HG03575 (cell line): Measurements from ENCODE around the gene ACTN4.
"Not testable (repeated sequence)": the region's sequence is repeated elsewhere in the genome, so short reads cannot be mapped to it uniquely, and the experiment has no call there.

ENCODE experiments used
- ATAC-seq: cut with Tn5 transposase; IDR thresholded peaks from one replicate; pipeline ENCODE4 v1.9.1; 2021; ENCODE audit not compliant: unreplicated experiment, insufficient number of reproducible peaks, low FRiP score; ENCODE audit errors: extremely low read depth

The ACTN4 gene

DNA sequence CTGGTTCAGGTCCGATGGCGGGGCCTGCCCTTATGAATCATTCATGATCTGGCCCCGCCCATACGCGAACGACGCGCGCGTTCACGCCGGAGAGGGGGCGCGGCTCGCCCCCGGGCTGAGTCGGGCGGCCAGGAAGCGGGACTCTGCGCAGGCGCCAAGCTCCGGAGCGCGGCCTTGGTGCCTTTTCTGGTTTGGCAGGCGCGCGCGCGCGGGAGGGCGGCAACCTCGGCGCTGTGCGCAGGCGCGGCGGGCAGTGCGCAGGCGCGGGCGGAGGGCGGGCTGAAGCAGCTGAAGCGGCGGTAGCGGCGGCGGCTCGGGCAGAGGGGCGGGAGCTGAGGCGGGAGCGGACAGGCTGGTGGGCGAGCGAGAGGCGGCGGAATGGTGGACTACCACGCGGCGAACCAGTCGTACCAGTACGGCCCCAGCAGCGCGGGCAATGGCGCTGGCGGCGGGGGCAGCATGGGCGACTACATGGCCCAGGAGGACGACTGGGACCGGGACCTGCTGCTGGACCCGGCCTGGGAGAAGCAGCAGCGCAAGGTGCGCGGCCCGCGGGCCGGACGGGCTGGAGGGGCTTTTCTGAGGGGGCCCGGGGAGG lies at the start of gene ACTN4:
TSS of gene ACTN4 (plus strand) at position 282 of the 598 bp plus-strand sequence. CDS start at position 379, 97 bp downstream.
- ATAC-seq = no peak

DNA sequence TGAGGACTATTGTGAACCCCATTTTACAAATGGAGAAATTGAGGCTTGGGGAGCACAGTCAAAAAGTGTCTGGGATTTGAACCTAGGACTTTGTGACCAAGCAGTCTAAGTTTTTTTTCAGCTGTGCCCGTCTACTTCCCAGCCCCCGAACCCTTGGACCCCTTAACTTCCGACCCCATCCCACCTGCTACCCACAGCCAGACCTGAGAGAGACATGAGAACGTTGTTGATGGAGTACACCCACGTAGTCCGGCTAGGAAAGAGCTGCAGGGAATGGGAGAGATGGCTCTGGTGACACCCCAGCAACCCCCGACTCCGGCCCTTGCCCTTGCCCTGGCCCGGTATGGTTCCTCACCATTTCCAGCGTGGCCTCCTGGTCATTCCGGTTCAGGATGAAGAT lies 47.7 kb upstream of the ACTN4 start:
- no peak for ATAC-seq

DNA sequence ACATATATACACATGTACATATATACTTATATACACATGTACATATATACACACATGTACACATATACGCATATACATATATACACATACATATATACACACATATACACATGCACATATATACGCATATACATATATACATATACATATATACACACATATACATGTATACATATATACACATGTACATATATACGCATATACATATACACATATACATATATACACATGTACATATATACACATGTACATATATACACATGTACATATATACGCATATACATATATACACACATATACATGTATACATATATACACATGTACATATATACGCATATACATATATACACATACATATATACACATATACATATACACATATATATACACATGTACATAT lies 44.6 kb upstream of the ACTN4 start:
- ATAC-seq = not testable (repeated sequence)

DNA sequence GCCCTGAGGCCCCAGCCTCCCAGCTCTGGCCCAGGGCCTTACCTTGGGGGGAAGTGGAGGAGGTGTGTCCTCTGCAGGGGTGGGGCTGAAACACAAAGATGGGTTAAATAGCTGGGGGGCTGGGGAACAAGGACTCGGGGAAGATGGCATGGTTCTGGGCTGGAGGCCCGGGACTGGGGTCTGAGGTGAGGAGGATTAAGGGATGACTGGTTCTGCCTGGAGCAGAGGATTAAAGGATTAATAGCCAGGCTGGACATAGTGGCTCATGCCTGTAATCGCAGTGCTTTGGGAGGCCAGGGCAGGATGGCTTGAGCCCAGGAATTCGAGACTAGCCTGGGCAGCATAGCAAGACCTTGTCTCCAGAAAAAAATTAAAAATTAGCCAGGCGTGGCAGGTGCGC lies 41.3 kb upstream of the ACTN4 start:
- ATAC-seq = no peak

DNA sequence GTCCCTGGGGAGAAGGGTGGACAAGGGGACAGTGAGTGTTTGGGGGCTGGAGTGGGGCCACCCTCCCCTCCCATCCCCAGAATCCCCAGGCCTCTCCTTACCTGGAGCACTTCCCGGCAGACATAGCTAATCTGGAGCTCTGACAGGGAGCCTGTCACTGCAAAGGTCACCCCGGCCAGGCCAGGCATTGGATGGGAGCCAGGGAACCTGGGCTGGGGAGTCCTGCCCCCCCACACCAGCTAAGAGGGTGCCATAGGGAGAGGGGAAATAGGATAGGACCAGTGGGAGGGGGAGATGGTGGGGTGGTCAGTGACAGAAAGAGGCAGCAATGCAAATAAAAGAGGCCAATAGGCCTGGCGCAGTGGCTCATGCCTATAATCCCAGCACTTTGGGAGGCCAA lies 33.2 kb upstream of the ACTN4 start:
- ATAC-seq = no peak

DNA sequence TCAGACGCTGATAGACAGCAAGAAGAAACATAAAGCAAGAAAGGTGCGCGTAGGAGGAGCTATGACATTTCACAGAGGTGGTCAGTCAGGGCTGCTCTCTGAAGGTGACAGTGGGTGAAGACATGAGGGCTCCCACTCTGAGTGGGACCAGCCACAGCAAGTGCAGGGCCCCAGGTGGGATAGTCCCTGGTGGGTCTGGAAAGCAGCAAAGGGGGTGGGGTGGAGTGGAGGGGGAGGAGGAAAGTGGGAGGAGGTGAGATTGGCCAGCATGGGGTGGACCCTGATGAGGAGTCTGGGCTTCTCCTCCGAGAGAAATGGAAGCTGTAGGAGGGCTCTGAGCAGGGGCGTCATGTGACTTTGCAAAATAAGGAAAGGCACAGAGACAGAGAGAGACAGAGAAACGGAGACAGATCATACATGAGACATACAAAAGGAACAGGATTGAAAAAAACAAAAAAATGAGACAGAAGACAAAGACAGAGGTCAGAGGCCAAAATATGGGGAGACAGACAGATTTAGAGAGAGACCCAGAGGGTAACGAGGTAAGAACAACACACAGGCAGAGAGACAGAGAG lies 32.4 kb upstream of the ACTN4 start:
- ATAC-seq = no peak

DNA sequence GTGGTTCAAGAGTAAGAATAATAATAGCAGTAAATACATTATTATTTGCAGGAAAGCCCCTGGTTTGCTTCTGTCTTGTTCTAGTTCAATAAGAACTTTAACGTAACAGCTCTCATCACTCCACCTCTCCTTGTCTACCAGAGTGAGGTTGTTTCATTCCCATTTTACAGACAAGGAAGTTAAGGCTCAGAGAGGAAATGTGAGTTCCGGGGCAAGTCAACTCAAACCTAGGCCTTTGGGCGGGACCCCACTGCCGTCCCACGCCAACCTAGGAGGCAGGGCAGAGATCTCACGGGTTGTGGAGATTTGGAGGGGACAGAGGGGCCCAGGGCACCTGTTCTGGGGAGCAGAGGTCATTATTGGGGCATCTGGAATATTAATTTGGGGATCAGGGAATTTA lies 31.2 kb upstream of the ACTN4 start:
- no peak for ATAC-seq

DNA sequence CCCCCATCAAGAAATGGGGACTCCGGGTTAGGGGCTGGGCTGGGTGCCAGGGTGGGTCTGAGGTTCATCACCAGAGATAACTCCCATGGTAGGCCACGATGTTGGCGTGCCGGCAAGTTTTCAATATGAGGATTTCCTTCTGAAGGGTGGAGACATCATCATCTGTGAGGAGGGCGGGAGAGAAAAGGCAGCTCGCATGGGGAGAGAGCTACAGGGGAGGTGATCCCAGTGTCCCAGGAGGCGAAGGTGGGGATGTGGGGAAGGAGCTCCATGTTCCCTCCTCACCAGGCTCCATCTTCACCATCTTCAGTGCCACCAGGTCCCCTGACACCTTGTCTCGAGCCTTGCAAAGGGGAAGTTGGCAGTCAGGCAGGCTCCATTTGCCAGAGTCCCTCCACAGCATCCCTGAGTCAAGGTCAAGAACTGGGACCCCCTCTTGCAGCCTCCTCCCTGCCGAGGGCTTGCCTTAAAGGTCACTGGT lies 30.1 kb upstream of the ACTN4 start:
- no peak for ATAC-seq

DNA sequence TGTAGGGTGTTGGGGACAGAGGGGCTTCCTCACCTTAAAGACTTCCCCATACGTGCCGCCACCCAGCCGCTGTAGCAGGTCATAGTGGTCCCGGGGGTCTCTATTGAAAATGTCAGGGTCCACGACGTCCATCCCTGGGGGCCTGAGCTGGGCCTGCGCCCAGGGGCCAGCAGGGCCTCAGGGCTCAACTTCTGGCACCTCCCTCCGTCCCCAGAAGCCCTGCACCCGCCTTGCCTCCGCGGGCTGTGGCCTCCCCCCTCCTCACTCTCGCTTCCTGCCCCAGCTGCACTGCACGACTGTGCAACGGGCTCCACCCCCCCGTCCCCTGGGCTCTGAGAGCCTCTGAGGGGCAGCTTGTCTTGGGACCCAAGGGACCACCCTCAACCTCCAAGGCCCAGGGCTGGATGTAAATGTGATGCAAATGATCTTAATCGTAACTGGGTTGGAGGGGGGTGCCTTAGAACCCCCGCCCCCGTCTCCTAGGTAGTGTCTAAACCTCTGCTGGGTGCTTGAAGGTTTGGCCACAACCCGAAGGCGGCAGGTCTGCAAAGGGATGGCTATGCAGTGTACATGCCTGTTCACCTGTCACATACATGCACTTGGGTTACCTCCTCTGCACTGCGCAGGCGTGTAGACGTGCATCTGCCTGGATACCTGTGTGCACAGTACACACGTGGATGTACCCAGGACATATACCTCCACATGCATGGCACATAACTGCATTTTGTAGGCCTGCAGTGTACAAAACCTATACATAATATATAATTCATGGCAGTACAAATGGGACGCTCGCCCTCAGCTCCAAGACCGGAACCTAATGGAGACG lies 29.5 kb upstream of the ACTN4 start, which contains the start of gene MAP4K1:
TSS of gene MAP4K1 (minus strand) at position 190 of the 826 bp plus-strand sequence. CDS start at position 132, 58 bp downstream.
- no peak for ATAC-seq

DNA sequence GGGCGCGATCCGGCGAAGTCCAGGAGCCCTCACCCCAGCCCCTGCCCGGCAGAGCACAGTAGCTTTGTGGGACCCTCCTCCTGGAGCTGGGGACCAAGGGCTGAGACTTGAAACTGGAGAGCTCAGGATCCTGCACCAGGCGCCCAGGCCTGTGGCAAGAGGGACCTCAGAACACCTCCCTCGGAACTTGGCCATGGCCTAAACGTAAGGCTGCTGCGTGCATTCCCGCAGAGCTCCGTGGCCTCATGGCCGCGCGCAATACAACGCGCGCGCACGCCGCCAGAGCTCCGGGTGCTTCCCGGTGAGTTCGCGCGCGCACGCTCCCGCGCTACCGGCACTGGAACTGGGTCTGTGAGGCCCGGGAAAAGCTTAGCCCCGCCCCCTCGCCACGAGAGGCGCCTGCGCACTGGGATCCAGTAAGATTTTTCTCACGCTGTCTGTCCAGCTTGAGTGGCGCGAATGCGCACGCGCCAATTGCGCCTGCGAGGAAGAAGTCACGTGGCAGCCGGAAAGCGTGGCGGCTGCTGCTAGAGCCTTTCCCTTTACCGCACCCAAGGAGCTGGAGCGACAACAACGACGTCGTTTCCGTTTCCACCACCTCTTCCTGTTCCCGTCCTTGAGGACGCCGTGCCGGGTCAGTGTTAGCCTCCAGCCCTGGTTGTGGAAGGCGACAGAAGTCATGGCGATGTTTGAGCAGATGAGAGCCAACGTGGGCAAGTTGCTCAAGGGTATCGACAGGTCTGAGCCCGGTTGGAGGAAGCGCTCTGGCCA lies 28.7 kb upstream of the ACTN4 start, which contains the start of gene EIF3K:
TSS of gene EIF3K (plus strand) at position 599 of the 771 bp plus-strand sequence. CDS start at position 680, 81 bp downstream.
- ATAC-seq = no peak

DNA sequence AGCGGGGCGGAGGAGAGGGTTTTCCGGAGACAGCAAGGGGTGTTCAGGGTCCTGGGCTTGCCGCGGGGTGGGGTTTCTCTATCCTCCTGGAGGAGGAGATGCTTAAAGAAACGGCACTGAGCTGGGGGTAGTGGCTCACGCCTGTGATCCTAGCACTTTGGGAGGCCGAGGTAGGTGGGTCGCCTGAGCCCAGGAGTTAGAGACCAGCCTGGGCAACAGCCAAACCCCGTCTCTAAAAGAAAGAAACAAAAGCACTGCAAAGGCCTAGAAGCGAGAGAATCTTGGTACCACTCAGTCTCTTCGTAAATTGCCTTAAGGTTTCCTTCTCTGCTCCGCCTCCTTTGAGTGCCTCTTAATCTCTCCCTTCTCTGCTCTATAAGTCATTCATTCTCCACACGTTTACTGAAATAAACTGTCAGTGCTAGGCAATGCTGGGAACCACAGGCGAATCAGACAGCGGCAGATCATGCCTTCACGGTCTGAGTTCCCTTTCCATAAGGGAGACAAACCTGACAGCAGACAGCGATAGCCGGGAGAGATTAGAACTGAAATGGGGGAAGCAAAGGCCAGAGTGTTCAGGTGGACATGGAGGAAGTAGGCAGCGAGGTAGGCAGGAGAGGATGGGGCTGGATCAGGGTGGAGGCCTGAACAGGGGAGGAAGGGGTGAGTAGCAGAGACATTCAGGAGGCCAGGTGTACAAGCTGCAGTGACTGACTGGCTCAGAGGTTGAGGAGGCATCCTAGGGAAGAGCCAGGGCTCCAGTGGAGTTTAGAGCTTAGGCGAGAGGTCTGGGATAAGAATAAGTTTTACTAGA lies 27.9 kb upstream of the ACTN4 start:
- ATAC-seq = no peak

DNA sequence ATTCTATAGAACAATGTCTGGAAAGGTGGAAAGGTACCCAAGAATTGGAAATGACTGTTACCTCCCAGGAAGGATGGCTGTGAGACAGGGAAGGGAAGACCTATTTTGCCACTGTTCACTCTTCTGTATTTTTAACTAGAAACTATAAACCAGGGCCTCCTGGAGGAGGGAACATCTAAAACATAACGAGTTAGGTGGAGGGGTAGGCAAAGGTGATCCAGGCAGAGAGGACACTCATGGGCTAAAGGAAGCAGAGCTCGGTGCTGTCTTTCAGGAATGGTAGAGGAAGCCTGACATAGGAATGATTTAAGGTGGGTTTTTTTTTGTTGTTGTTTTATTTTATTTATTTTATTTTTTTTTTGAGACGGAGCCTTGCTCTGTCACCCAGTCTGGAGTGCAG lies 22.6 kb upstream of the ACTN4 start:
- ATAC-seq = no peak

DNA sequence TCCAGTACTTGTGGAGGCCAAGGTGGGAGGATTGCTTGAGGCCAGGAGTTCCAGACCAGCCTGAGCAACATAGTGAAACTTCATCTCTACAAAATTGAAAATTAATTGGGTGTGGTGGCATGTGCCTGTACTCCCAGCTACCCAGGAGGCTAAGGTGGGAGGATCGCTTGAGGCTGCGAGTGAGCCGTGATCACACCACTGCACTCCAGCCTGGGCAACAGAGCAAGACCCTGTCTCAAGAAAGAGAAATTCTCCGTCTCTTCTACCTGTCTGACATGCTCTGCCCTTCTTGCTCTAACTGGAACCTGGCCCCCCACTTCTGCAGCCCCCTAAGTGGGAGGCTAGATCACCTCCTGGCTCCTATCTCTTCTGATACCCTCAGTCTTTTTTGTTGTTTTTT lies 21.0 kb upstream of the ACTN4 start:
- ATAC-seq = no peak

DNA sequence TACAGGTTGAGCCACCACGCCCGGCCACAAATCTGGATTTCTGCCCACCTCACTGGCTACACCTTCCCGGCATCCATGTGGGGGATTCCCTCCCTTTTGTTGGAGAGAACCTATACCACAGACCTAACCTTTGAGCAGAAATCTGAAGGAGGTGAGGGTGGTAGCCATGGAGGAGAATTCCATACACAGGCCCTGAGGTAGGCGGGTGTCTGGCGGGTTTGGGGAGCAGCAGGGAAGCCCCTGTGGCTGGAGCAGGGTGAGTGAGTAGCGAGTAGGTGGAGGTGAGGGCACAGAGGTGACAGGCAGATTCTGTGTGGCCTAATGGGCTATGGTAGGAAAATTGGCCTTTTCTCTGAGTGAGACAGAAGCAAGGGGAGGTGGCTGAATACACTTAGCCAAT lies 17.9 kb upstream of the ACTN4 start:
- no peak for ATAC-seq

DNA sequence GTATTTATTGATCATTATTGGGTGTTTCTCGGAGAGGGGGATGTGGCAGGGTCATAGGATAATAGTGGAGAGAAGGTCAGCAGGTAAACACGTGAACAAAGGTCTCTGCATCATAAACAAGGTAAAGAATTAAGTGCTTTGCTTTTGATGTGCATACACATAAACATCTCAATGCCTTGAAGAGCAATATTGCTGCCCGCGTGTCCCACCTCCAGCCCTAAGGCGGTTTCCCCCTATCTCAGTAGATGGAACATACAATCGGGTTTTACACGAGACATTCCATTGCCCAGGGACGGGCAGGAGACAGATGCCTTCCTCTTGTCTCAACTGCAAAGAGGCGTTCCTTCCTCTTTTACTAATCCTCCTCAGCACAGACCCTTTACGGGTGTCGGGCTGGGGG lies 16.1 kb upstream of the ACTN4 start:
- ATAC-seq = not testable (repeated sequence)

DNA sequence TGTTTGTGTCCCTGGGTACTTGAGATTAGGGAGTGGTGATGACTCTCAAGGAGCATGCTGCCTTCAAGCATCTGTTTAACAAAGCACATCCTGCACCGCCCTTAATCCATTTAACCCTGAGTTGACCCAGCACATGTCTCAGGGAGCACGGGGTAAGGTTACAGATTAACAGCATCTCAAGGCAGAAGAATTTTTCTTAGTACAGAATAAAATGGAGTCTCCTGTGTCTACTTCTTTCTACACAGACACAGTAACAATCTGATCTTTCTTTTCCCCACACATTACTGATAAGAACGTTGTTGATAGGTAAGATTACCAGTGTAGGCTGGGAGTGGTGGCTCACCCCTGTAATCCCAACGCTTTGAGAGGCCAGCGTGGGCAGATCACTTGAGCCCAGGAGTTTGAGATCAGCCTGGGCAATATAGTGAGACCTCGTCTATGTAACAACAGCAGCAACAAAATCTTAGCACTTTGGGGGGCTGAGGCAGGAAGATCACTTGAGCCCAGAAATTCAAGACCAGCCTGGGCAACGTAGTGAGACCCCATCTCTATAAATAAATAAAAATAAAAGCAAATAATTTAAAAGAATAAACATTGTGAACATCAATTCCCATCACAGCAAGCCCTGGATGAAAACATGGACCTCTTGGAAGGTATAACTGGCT lies 15.5 kb upstream of the ACTN4 start:
- not testable (repeated sequence) for ATAC-seq

DNA sequence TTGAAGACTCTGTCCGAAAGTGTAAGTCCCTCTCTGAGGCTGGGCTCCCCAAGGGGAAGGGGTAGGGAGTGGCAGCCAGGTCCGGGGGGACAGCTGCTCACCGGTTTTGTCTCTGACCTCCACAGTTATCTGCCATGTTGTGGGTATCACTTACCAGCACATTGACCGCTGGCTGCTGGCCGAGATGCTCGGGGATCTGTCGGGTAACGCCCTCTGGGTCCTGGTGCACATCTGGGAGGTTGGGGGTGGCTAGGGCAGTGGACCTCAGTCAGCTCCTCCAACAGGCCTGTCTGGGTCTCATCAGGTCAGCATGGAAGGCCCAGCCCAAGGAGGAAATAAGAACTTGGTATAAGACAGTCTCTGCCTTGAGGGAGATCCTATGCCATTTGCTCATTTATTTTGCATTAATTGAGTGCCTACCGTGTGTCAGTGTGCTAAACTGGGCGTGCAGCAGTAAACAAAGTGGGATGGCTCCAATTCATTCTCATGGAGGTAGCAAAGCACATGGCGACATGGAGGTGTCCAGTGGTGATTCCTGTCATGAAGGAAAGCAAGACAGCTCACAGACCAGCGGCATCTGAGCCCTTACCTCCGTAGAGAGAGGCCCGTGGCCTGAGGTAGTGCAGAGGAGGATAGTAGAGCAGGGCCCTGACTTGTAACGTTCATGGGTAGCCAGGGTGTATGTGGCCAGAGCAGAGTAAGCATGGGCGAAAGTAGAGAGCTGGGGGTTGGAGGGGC lies 14.8 kb upstream of the ACTN4 start:
- no peak for ATAC-seq
